Measurements from ENCODE around the gene PHF21B.
"Not testable (repeated sequence)": the region's sequence is repeated elsewhere in the genome, so short reads cannot be mapped to it uniquely, and the experiment has no call there.

PHF21B gene

DNA sequence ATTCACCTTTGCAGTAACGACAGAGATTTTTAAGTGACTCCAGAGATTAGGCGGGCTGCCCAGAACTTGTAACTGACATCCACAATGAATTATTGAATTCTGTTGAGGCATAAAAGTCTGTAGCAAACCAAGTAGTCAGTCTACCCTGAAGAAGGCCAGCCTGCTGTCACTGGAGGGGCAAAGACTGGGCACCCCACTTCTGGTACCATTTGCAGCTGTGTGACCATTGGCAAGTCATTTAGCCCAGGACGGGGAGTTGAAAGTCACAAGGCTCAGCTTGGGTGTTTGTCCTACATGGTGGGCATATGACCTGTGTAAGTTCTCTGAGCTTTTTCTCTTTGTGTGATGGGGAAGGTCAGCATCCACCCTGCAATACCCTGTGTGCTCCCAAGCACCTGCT, 138.0 kb downstream of the PHF21B start:
- no peak for DNase-seq (ENCODE audit: low spot score)

GRCh38 chr22:44870021-44870420, 139.8 kb downstream of the PHF21B start:
- no peak for DNase-seq (ENCODE audit: low spot score)

GRCh38 chr22:44869196-44869595, 140.6 kb downstream of the PHF21B start:
- DNase-seq (ENCODE audit: low spot score) = no peak

DNA sequence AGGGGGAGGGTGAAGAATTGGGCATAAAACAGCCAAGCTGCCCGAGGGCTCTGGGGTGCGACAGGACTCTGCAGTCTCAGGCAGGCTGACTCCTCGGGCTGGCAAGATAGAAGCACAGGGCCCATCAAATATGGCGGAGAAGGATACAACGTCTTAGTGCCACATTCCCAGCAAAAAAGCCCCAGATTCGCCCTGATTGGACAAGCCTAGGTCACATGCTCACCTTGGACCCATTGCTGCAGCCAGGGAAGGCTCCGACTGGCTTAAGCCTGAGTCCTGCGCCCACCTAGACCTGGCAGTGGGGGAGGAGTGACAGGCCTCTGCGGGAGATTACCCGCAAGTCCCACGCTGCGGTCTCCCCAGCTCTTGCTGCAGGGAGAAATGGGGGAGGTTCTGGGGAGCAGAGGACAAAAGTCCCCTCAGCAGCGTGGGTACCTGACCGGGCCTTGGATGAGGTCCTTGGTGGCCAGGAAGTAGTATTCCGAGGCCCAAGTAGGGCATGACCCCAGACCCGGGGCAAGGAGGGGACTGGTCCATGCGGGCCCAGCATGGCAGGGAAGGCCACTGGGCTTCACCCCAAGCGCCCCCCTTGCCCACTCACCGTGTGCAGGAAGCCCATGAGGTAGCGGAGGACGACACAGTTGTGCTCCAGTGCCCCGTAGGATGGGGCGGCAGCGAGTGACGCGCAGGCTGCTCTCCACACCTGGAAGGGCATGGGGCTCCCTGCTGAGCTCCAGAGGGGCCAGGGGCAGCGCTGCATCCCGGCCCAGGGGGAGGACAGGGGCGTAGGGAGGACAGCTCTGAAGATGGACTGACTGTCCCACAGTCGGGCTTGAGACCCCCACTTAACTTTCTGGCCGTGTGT, 144.4 kb downstream of the PHF21B start:
- no peak for DNase-seq (ENCODE audit: low spot score)

DNA sequence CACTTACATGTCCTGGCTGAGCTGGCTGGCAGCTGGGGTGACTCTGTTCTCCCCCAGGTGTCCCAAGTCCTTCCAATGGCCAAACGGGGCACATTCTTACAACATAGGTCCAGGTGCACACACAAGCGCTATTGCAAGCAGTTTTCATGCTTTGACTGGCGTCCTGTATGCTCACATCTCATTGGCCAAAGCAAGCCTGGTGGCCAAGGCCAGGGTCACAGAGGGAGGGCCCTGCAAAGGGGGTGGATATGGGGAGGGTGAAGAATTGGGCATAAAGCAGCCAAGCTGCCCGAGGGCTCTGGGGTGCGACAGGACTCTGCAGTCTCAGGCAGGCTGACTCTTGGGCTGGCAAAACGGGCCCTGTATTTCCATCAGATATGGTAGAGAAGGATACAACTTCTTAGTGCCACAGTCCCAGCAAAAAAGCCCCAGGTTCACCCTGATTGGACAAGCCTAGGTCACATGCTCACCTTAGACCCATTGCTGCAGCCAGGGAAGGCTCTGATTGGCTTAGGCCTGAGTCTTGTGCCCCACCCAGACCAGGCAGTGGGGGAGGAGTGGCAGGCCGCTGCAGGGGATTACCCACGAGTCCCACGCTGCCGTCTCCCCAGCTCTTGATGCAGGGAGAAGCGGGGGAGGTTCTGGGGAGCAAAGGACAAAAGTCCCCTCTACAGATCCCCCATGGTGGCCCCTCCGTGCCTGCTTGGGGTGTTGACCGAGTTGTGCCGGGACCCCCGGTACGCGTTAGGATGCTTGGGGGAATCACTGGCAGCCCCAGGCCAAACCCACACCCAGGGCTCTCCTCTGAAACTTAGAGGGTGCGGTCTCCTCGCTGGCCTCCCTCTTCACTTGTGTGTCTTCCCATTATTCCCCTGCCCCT, 146.6 kb downstream of the PHF21B start:
- DNase-seq (ENCODE audit: low spot score) = no peak

DNA sequence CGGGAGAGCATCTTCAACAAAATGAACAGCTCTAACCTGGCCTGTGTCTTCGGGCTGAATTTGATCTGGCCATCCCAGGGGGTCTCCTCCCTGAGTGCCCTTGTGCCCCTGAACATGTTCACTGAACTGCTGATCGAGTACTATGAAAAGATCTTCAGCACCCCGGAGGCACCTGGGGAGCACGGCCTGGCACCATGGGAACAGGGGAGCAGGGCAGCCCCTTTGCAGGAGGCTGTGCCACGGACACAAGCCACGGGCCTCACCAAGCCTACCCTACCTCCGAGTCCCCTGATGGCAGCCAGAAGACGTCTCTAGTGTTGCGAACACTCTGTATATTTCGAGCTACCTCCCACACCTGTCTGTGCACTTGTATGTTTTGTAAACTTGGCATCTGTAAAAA, 147.5 kb downstream of the PHF21B start:
- no peak for DNase-seq (ENCODE audit: low spot score)

- no peak for DNase-seq (ENCODE audit: low spot score)
These were observed 148.6 kb downstream of the PHF21B start for GRCh38 chr22:44861245-44861644.

DNA sequence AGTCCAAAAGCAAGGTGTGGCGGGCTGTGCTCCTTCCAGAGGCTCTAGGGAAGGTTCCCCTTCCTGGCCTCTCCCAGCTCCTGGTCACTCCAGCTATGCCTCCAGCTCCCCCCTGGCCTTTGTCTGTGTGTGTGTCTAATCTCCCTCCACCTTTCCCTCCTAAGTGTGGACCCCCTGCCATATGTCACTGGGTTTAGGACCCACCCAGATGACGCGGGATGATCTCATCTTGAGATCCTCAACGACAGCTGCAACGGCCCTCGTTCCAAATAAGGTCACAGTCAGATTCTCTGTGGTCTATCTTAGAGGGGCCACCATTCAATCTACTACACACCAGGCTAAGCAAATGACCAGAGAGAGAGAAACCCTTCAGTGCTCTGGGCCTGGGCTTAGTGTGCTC, 149.5 kb downstream of the PHF21B start:
- DNase-seq (ENCODE audit: low spot score) = no peak

- DNase-seq (ENCODE audit: low spot score) = no peak
These were observed 150.2 kb downstream of the PHF21B start for GRCh38 chr22:44859641-44860040.

DNA sequence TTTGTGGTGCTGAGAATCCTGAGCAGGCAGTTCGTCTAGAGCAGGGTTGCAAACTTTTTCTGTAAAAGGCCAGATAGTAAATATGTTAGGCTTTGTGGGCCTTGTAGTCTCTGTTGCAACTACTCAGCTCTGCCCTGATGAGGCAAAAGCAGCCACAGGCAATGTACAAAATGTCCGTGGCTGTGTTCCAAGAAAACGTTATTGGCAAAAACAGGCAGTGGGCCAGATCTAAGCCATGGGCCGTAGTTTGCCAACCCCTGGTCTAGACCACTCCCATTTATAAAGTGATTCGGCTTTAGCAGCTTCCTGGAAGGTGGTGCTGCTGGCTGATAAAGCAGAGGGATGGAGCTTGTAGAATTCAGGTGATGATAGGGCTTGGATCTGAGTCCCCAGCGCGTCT, 151.0 kb downstream of the PHF21B start:
- DNase-seq (ENCODE audit: low spot score) = not testable (repeated sequence)

DNA sequence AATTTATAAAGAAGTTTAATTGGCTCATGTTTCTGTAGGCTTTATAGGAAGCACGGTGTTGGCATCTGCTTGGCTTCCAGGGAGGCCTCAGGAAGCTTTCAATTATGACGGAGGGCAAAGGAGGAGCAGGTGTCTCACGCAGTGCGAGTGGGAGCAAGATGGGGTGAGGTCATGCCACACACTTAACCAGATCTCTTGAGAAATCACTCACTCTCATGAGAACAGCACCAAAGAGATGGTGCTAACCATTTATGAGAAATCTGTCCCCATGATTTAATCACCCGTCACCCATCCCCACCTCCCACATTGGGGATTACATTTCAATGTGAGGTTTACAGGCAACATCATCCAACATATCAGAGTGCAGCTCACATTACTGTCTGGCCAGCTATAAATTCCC, 153.9 kb downstream of the PHF21B start:
- DNase-seq (ENCODE audit: low spot score) = no peak

DNA sequence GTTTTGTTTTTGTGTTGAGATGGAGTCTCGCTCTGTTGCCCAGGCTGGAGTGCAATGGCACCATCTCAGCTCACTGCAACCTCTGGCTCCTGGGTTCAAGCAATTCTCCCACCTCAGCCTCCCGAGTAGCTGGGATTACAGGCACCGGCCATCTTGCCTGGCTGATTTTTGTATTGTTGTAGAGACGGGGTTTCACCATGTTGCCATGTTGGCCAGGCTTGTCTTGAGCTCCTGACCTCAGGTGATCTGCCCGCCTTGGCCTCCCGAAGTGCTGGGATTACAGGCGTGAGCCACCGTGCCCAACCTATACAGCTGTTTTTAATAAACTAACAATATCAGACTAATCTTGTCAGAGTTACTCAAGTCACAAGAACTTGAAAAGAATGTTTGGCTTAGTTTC, 155.2 kb downstream of the PHF21B start:
- DNase-seq (ENCODE audit: low spot score) = not testable (repeated sequence)

GRCh38 chr22:44850946-44851345, 158.9 kb downstream of the PHF21B start:
- DNase-seq (ENCODE audit: low spot score) = no peak

- no peak for DNase-seq (ENCODE audit: low spot score)
These were observed 160.9 kb downstream of the PHF21B start for GRCh38 chr22:44848791-44849420.

GRCh38 chr22:44848296-44848741, 161.5 kb downstream of the PHF21B start:
- DNase-seq (ENCODE audit: low spot score) = no peak

GRCh38 chr22:44847892-44848291, 161.9 kb downstream of the PHF21B start:
- no peak for DNase-seq (ENCODE audit: low spot score)

- no peak for DNase-seq (ENCODE audit: low spot score)
These were observed 162.4 kb downstream of the PHF21B start for GRCh38 chr22:44847380-44847779.

- no peak for DNase-seq (ENCODE audit: low spot score)
These were observed 163.0 kb downstream of the PHF21B start for GRCh38 chr22:44846726-44847275.

DNA sequence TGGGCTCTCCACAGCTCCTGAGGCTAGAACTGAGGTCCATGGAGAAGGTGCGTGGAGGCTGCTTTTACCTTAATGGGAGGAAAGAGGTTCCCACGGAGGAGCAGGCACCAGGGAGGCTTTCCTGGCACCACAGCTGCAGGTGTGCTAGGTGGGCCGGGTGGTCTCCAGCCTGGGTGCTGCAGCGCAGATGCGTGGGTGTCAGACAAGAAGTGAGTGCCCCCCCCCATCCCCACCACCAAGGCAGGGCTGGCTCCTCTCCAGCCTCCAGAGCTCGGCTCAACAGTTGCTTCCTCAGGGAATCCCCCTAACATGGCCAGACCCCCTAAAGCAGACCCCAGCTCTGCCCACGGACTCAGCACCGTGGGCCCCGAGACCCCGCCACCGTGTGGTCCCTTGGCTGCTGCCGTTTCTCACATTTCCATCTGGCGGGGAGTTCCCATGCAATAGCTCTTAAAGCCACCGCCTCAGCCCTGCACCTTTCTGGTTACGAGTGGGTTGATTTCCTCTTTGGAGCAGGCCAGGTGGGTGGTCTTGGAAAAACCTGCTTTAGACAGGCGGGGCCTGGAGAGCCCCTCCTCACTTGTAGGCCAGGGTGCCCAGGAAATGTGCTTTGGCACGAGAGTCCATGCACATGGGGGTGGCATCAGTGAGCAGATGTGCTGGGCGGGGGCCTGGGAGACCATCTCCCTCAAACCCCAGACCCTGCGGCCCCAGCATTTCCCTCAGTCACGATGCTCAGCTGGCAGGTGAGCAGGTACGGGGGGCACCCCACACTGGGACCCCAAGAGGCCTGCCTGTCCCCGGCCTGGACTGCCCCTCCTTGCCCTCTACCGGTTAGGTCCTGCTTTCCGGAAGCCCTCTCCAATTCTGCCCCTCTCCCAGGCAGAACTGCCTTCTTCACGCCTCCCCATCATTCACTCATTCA, 163.7 kb downstream of the PHF21B start:
- DNase-seq (ENCODE audit: low spot score) = no peak

DNA sequence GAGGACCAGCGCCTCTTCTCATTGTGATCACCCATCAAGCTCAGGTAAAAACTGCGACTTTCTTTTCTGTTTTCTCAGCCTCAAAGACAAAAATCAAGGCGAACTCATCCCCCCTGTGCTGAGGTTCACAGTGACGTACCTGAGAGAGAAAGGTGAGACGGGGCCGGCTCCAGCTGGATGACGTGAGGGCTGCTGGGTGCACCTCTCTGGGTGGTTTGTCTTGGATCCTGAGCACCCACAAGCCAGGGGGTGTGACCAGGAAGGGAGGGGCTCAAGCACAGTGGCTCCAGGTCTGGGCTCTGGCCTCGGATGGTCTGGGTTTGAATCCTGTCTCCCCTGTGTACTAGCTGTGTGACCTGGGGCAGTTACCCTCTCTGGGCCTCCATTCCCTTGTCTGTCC, 164.6 kb downstream of the PHF21B start:
- DNase-seq (ENCODE audit: low spot score) = no peak

DNA sequence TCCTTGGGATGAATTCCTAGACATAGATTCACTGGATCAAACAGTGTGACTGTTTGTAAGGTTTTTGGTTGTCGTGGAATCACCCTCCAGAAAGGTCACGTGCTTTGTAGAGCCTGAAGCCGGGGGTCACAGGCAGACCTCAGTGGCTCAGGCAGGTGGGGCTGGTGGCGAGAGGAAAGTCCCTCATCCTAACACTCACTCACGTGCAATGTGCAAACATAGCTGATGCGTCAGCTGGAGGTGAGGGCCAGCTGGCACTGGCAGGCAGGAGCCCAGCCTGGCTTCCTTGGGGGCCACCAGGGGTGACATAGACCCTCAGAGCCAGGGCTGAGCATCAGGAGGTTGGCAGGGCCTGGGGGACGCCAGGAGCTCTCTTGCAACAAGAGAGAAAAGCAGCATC, 167.4 kb downstream of the PHF21B start:
- DNase-seq (ENCODE audit: low spot score) = no peak
